Gastrocnemius medialis (tissue), 4 donors: ENCODE results near the gene SLC19A2.

Source experiments
- POLR2A ChIP-seq, 2 donors: fragments of 450-650 bp; IDR thresholded peaks; one replicate each; pipeline ENCODE4 v1.6.1; 2017; ENCODE audit warnings: antibody characterized with exemption in 2 of 2, mild to moderate bottlenecking in 2 of 2, moderate library complexity in 2 of 2
- TF ChIP-seq, protein P1 (sequence below), 5 experiments: fragments of 450-650 bp in 3 of 5; fragments of 200-600 bp in 2 of 5; sonication (generic) in 2 of 5; IDR thresholded peaks in 4 of 5; conservative IDR thresholded peaks in 1 of 5; 1 replicate in 4 of 5; 2 replicates in 1 of 5; pipeline ENCODE4 v1.5.1; 2016 to 2019; ENCODE audit warnings: antibody characterized with exemption in 5 of 5, mild to moderate bottlenecking in 3 of 5, moderate library complexity in 3 of 5

GRCh38 chr1:169466259-169467230, 19.2 kb downstream of the SLC19A2 start:
- TF ChIP-seq, protein P1, sequence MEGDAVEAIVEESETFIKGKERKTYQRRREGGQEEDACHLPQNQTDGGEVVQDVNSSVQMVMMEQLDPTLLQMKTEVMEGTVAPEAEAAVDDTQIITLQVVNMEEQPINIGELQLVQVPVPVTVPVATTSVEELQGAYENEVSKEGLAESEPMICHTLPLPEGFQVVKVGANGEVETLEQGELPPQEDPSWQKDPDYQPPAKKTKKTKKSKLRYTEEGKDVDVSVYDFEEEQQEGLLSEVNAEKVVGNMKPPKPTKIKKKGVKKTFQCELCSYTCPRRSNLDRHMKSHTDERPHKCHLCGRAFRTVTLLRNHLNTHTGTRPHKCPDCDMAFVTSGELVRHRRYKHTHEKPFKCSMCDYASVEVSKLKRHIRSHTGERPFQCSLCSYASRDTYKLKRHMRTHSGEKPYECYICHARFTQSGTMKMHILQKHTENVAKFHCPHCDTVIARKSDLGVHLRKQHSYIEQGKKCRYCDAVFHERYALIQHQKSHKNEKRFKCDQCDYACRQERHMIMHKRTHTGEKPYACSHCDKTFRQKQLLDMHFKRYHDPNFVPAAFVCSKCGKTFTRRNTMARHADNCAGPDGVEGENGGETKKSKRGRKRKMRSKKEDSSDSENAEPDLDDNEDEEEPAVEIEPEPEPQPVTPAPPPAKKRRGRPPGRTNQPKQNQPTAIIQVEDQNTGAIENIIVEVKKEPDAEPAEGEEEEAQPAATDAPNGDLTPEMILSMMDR (IDR thresholded peaks at IDR 0.05 in 4 of 5, conservative IDR thresholded peaks at IDR 0.05 in 1 of 5), result peak in 3 of 5 experiments; percentile 15 to 31 (median 25)
- no peak for TF ChIP-seq POLR2A (IDR thresholded peaks at IDR 0.05)
